Neural progenitor cell (in vitro differentiated cells): ENCODE data around the gene VOPP1. TPM values are rescaled to one million over a fixed set of nuclear protein-coding genes. Genes with fewer than 3 reads are reported as not detected.

ENCODE experiments used
- DNase-seq: peaks from one replicate; pipeline ENCODE4 v3.0.0-alpha.2; 2016; ENCODE audit warnings: low spot score
- H2AFZ ChIP-seq: fragments of 200-600 bp; sonication (generic); replicated peaks from 2 replicates; pipeline ENCODE4 v1.6.1; 2016; ENCODE audit warnings: antibody characterized with exemption
- H3F3A ChIP-seq: fragments of 200-600 bp; sonication (generic); 2 replicates; pipeline ENCODE4 v1.6.1; 2016; ENCODE audit warnings: antibody characterized with exemption, low read depth
- H3K27ac ChIP-seq: fragments of 200-600 bp; sonication (generic); 2 replicates; pipeline ENCODE4 v1.5.1; 2016; ENCODE audit warnings: mild to moderate bottlenecking
- H3K27me3 ChIP-seq: fragments of 200-600 bp; sonication (generic); 2 replicates; pipeline ENCODE4 v1.6.1; 2016; ENCODE audit warnings: mild to moderate bottlenecking, moderate library complexity
- H3K36me3 ChIP-seq: fragments of 200-600 bp; sonication (generic); 2 replicates; pipeline ENCODE4 v1.5.1; 2016
- H3K4me1 ChIP-seq: fragments of 200-600 bp; sonication (generic); 2 replicates; pipeline ENCODE4 v1.6.1; 2016; ENCODE audit warnings: mixed run types
- H3K4me2 ChIP-seq: fragments of 200-600 bp; sonication (generic); 2 replicates; pipeline ENCODE4 v1.6.1; 2016
- H3K4me3 ChIP-seq: fragments of 200-600 bp; sonication (generic); 2 replicates; pipeline ENCODE4 v1.5.1; 2016
- H3K79me2 ChIP-seq: fragments of 200-600 bp; sonication (generic); 2 replicates; pipeline ENCODE4 v1.6.1; 2016; ENCODE audit warnings: low read depth
- H3K9ac ChIP-seq: fragments of 200-600 bp; sonication (generic); 2 replicates; pipeline ENCODE4 v1.6.1; 2016
- H3K9me3 ChIP-seq: fragments of 200-600 bp; sonication (generic); 2 replicates; pipeline ENCODE4 v1.5.1; 2016; ENCODE audit warnings: low read depth
- H4K20me1 ChIP-seq: fragments of 200-600 bp; sonication (generic); 2 replicates; pipeline ENCODE4 v1.6.1; 2016; ENCODE audit warnings: low read depth
- H3K27ac Mint-ChIP-seq: 3 replicates; pipeline ENCODE4 v1.8.0; 2021; ENCODE audit warnings: mixed read lengths
- H3K27me3 Mint-ChIP-seq: 2 replicates; pipeline ENCODE4 v1.8.0; 2022; ENCODE audit warnings: low read depth, mild to moderate bottlenecking, inconsistent platforms, moderate library complexity, mixed read lengths; ENCODE audit not compliant: insufficient read depth
- H3K36me3 Mint-ChIP-seq: 3 replicates; pipeline ENCODE4 v1.8.0; 2021; ENCODE audit warnings: mixed read lengths
- H3K4me1 Mint-ChIP-seq: 3 replicates; pipeline ENCODE4 v1.8.0; 2021; ENCODE audit warnings: mixed read lengths
- H3K4me3 Mint-ChIP-seq: 3 replicates; pipeline ENCODE4 v1.8.0; 2021; ENCODE audit warnings: mild to moderate bottlenecking, moderate library complexity, mixed read lengths
- H3K9me3 Mint-ChIP-seq: 3 replicates; pipeline ENCODE4 v1.8.0; 2020; ENCODE audit warnings: mixed read lengths
- CTCF ChIP-seq: fragments of 200-600 bp; sonication (generic); IDR thresholded peaks from 2 replicates; pipeline ENCODE4 v1.5.1; 2017; ENCODE audit warnings: antibody characterized with exemption, mild to moderate bottlenecking
- EZH2 ChIP-seq: fragments of 200-600 bp; sonication (generic); IDR thresholded peaks from 2 replicates; pipeline ENCODE4 v1.6.1; 2017; ENCODE audit warnings: antibody characterized with exemption, mild to moderate bottlenecking, moderate library complexity
- EZH2phosphoT487 ChIP-seq: fragments of 200-600 bp; sonication (generic); IDR thresholded peaks from 2 replicates; pipeline ENCODE4 v1.6.1; 2017; ENCODE audit warnings: antibody characterized with exemption
- total RNA-seq: library from RNA; depleted of rRNA; stranded (reverse); fragments of >200 nt; gene quantifications from 2 replicates; pipeline ENCODE4 v1.2.3, GENCODE V29; 2015; ENCODE audit warnings: low replicate concordance

The VOPP1 gene
- total RNA-seq, 1 donor from 2014 or later, result 46.6 TPM

GRCh38 chr7:55575098-55575497 lies 2.8 kb upstream of the VOPP1 start:
- Histone ChIP-seq H3K9me3 (no peaks in the 10 kb centered on the region), H3K9ac (no peak overlapping the region), H3K36me3 (no peaks in the 10 kb centered on the region), H4K20me1 (peaks cover 14% of the 10 kb centered on the region), H3K27ac (no peak overlapping the region), H3K4me1 (peaks cover 14% of the 10 kb centered on the region), H3K79me2 (peaks cover 19% of the 10 kb centered on the region), H2AFZ (no peak overlapping the region), H3F3A (peaks cover 3% of the 10 kb centered on the region), H3K4me3 (no peak overlapping the region), H3K4me2 (no peak overlapping the region), H3K27me3 (peaks cover 24% of the 10 kb centered on the region)
- Mint-ChIP-seq H3K4me3 (no peak overlapping the region), H3K36me3 (no peaks in the 10 kb centered on the region), H3K27me3 (peaks cover 11% of the 10 kb centered on the region), H3K4me1 (peaks cover 19% of the 10 kb centered on the region), H3K9me3 (no peaks in the 10 kb centered on the region), H3K27ac (no peak overlapping the region)
- no peak for DNase-seq
- TF ChIP-seq EZH2phosphoT487, result no peak

- H3K27ac Mint-ChIP-seq, result no peak overlapping the region
- no peak overlapping the region for H3K4me3 ChIP-seq
- TF ChIP-seq EZH2 (no peak), CTCF (no peak), EZH2phosphoT487 (no peak)
- no peak for DNase-seq
- H2AFZ ChIP-seq, result no peak overlapping the region
- no peaks in the 10 kb centered on the region for H3K9me3 ChIP-seq
- no peak overlapping the region for H3K27ac ChIP-seq
- peaks cover 11% of the 10 kb centered on the region for H3F3A ChIP-seq
- H3K36me3 Mint-ChIP-seq, result no peaks in the 10 kb centered on the region
- no peak overlapping the region for H3K4me2 ChIP-seq
- peak overlapping the region; percentile 92 for H3K4me3 Mint-ChIP-seq
- peaks cover 11% of the 10 kb centered on the region for H3K27me3 Mint-ChIP-seq
- no peaks in the 10 kb centered on the region for H3K9me3 Mint-ChIP-seq
- H3K27me3 ChIP-seq, result peaks cover 24% of the 10 kb centered on the region
- H3K79me2 ChIP-seq, result peaks cover 28% of the 10 kb centered on the region
- H4K20me1 ChIP-seq, result peaks cover 20% of the 10 kb centered on the region
- H3K4me1 ChIP-seq, result peaks cover 23% of the 10 kb centered on the region
- no peaks in the 10 kb centered on the region for H3K36me3 ChIP-seq
- no peak overlapping the region for H3K9ac ChIP-seq
- H3K4me1 Mint-ChIP-seq, result peaks cover 28% of the 10 kb centered on the region
Measured at GRCh38 chr7:55574051-55574717, 1.9 kb upstream of the VOPP1 start.

GRCh38 chr7:55573234-55573900 lies 1.1 kb upstream of the VOPP1 start:
- Mint-ChIP-seq H3K4me3 (peak overlapping the region; percentile 92), H3K27ac (peak overlapping the region; percentile 47), H3K4me1 (peaks cover 29% of the 10 kb centered on the region), H3K9me3 (no peaks in the 10 kb centered on the region), H3K36me3 (no peaks in the 10 kb centered on the region), H3K27me3 (peaks cover 11% of the 10 kb centered on the region)
- H3K4me2 ChIP-seq, result peak overlapping the region; percentile 90
- no peaks in the 10 kb centered on the region for H3K9me3 ChIP-seq
- H3K79me2 ChIP-seq, result peaks cover 36% of the 10 kb centered on the region
- H3K9ac ChIP-seq, result no peak overlapping the region
- H4K20me1 ChIP-seq, result peaks cover 26% of the 10 kb centered on the region
- peaks cover 24% of the 10 kb centered on the region for H3K27me3 ChIP-seq
- no peak overlapping the region for H3K27ac ChIP-seq
- no peak overlapping the region for H2AFZ ChIP-seq
- H3K36me3 ChIP-seq, result no peaks in the 10 kb centered on the region
- peaks cover 19% of the 10 kb centered on the region for H3F3A ChIP-seq
- no peak for TF ChIP-seq CTCF
- no peak for TF ChIP-seq EZH2
- TF ChIP-seq EZH2phosphoT487, result no peak
- peak overlapping the region; percentile 60 for H3K4me3 ChIP-seq
- peaks cover 31% of the 10 kb centered on the region for H3K4me1 ChIP-seq
- no peak for DNase-seq
